Measurements from ENCODE around the gene CYTH3.

GRCh38 chr7:6218329-6218728 is 54.1 kb downstream of the CYTH3 start:
- TF ChIP-seq POLR2A (IDR thresholded peaks at IDR 0.05; ENCODE audit: control extremely low read depth in 1 of 2, low read depth in 2 of 2, low read length in 2 of 2), result no peak
- no peak for TF ChIP-seq YY1 (IDR thresholded peaks at IDR 0.05; ENCODE audit: low read depth, low read length)
- TF ChIP-seq POLR2AphosphoS5 (IDR thresholded peaks at IDR 0.05; ENCODE audit: low read depth, low read length), result no peak
- TF ChIP-seq, protein P1, sequence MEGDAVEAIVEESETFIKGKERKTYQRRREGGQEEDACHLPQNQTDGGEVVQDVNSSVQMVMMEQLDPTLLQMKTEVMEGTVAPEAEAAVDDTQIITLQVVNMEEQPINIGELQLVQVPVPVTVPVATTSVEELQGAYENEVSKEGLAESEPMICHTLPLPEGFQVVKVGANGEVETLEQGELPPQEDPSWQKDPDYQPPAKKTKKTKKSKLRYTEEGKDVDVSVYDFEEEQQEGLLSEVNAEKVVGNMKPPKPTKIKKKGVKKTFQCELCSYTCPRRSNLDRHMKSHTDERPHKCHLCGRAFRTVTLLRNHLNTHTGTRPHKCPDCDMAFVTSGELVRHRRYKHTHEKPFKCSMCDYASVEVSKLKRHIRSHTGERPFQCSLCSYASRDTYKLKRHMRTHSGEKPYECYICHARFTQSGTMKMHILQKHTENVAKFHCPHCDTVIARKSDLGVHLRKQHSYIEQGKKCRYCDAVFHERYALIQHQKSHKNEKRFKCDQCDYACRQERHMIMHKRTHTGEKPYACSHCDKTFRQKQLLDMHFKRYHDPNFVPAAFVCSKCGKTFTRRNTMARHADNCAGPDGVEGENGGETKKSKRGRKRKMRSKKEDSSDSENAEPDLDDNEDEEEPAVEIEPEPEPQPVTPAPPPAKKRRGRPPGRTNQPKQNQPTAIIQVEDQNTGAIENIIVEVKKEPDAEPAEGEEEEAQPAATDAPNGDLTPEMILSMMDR (IDR thresholded peaks at IDR 0.05; ENCODE audit: control extremely low read depth in 1 of 3, insufficient read depth in 1 of 3, low read depth in 1 of 3, low read length in 3 of 3), result no peak
- TF ChIP-seq, protein P2, sequence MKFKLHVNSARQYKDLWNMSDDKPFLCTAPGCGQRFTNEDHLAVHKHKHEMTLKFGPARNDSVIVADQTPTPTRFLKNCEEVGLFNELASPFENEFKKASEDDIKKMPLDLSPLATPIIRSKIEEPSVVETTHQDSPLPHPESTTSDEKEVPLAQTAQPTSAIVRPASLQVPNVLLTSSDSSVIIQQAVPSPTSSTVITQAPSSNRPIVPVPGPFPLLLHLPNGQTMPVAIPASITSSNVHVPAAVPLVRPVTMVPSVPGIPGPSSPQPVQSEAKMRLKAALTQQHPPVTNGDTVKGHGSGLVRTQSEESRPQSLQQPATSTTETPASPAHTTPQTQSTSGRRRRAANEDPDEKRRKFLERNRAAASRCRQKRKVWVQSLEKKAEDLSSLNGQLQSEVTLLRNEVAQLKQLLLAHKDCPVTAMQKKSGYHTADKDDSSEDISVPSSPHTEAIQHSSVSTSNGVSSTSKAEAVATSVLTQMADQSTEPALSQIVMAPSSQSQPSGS (IDR thresholded peaks at IDR 0.05; ENCODE audit: low read length), result no peak
- no peak for TF ChIP-seq JUN (IDR thresholded peaks at IDR 0.05; ENCODE audit: low read depth, low read length)
- no peak for TF ChIP-seq HDAC6 (IDR thresholded peaks at IDR 0.05; ENCODE audit: low read depth, low read length)

All from H1 (cell line).